ENCODE results near the gene GAL3ST1. TPM values are rescaled to one million over a fixed set of nuclear protein-coding genes. Genes with fewer than 3 reads are reported as not detected.

GAL3ST1 gene
- total and polyA plus RNA-seq, 2 of the 8 experiments (the other 6 are each of a cell fraction or from before 2014, with no cell fraction given) = 11.0 to 32.5 TPM

- Histone ChIP-seq H3K79me1 (ENCODE audit: low read depth, low read length) (no peaks in the 10 kb centered on the region), H3K27ac (ENCODE audit: low read depth, low read length) (no peak overlapping the region), H3K18ac (ENCODE audit: extremely low read depth, low read length) (no peak overlapping the region), H4K8ac (ENCODE audit: extremely low read depth, insufficient read depth, low read length) (no peak overlapping the region), H3K9me3 (ENCODE audit: insufficient read depth in 2 of 2, low read depth in 1 of 2, low read length in 1 of 2) (no peaks in the 10 kb centered on the region), H2BK12ac (ENCODE audit: low read depth, low read length) (no peak overlapping the region), H3K9ac (replicated peaks in 1 of 4; ENCODE audit: extremely low read depth in 1 of 4, low read depth in 3 of 4, low read length in 3 of 4) (no peak overlapping the region), H3K23ac (ENCODE audit: insufficient read length) (no peak overlapping the region), H3K56ac (replicated peaks; ENCODE audit: insufficient read length, low read depth, low read length) (no peak overlapping the region), H3K27me3 (replicated peaks in 1 of 4; ENCODE audit: control insufficient read depth in 3 of 4, extremely low read depth in 1 of 4, insufficient read depth in 3 of 4, low read length in 3 of 4) (no peaks in the 10 kb centered on the region), H2BK120ac (replicated peaks; ENCODE audit: low read depth, low read length) (no peak overlapping the region), H2BK15ac (ENCODE audit: low read length) (no peak overlapping the region), H3K79me2 (ENCODE audit: control insufficient read depth in 1 of 2, insufficient read depth in 2 of 2, low read length in 2 of 2) (no peaks in the 10 kb centered on the region), H3K4me3 (ENCODE audit: extremely low read depth in 1 of 4, insufficient read depth in 2 of 4, low read depth in 3 of 4, low read length in 4 of 4) (no peak overlapping the region), H4K20me1 (replicated peaks in 1 of 2; ENCODE audit: control insufficient read depth in 1 of 2, insufficient read depth in 2 of 2, low read length in 2 of 2) (peaks cover 0 to 2% of the 10 kb centered on the region in 2 experiments), H3K4ac (replicated peaks; ENCODE audit: insufficient read length, low read depth, low read length) (no peak overlapping the region), H2AK5ac (ENCODE audit: low read depth, low read length) (no peak overlapping the region), H3K14ac (ENCODE audit: insufficient read length) (no peak overlapping the region), H4K91ac (replicated peaks; ENCODE audit: insufficient read length, low read length) (no peak overlapping the region), H3K23me2 (ENCODE audit: low read depth, low read length) (no peaks in the 10 kb centered on the region), H3K4me2 (ENCODE audit: insufficient read depth in 1 of 2, low read depth in 2 of 2, low read length in 2 of 2) (no peak overlapping the region), H2AFZ (ENCODE audit: low read length) (no peak overlapping the region), H2BK5ac (ENCODE audit: low read depth, low read length) (no peak overlapping the region), H4K5ac (ENCODE audit: insufficient read length, low read depth, low read length) (no peak overlapping the region), H3K4me1 (replicated peaks in 1 of 4; ENCODE audit: control insufficient read depth in 3 of 4, insufficient read depth in 4 of 4, low read length in 3 of 4) (peaks cover 0 to 18% (median 8%) of the 10 kb centered on the region in 4 experiments; a peak in 5 of 7 replicates), H2BK20ac (ENCODE audit: low read length) (no peak overlapping the region), H3K36me3 (ENCODE audit: control insufficient read depth in 2 of 4, insufficient read depth in 4 of 4, low read length in 3 of 4) (peaks cover 0 to 9% (median 0%) of the 10 kb centered on the region in 4 experiments; a peak in 1 of 8 replicates)
- 89% methylated on average over 8 of the region's 8 CpGs; no CpG with 5 or more reads in 1 of the 2 experiments for WGBS, 2 experiments (ENCODE audit: extremely low coverage in 1 of 2, insufficient coverage in 1 of 2, insufficient read length in 1 of 2, insufficient replicate concordance in 2 of 2, low coverage in 1 of 2, low lambda C conversion rate in 2 of 2, missing lambda C conversion rate in 1 of 2)
- TF ChIP-seq ATF2 (IDR thresholded peaks at IDR 0.05; ENCODE audit: low read length) (no peak), CTCF (IDR thresholded peaks at IDR 0.05; ENCODE audit: control extremely low read depth in 1 of 3, insufficient read depth in 1 of 3, low read depth in 1 of 3, low read length in 3 of 3) (peak; percentile 47 to 56 (median 49)), RAD21 (IDR thresholded peaks at IDR 0.05 in 1 of 2, conservative IDR thresholded peaks at IDR 0.05 in 1 of 2; ENCODE audit: low read depth in 2 of 2, low read length in 2 of 2) (peak in 1 of 2 experiments; percentile 45; a peak in 2 of 4 replicates), CBX5 (IDR thresholded peaks at IDR 0.05; ENCODE audit: low read depth, low read length) (no peak), MAX (IDR thresholded peaks at IDR 0.05) (no peak), SUZ12 (IDR thresholded peaks at IDR 0.05; ENCODE audit: low read length) (no peak), GABPA (IDR thresholded peaks at IDR 0.05; ENCODE audit: borderline replicate concordance, insufficient read depth, low read length) (no peak), YY1 (IDR thresholded peaks at IDR 0.05; ENCODE audit: low read depth, low read length) (no peak)
- DNase-seq (ENCODE audit: low read depth in 1 of 2, low spot score in 2 of 2) = no peak
- ChIA-PET POLR2A (ENCODE audit: partially characterized antibody) (interaction anchor here (1.1 to 1.6 kb wide), 2 partner anchors 14 to 17 kb away, joined by 3 read pairs; no protein-coding TSS in a partner anchor), CTCF (ENCODE audit: partially characterized antibody) (interaction anchor here (0.6 to 4.7 kb wide), 24 partner anchors 8 to 198 kb away, joined by 3 to 17 read pairs (median 3); partner anchors contain the start of genes SLC35E4 and TCN2)
- no peak for FAIRE-seq
Observed at GRCh38 chr22:30557243-30557642, 17.2 kb downstream of the GAL3ST1 start.

Measured in H1 (cell line).